Measurements from ENCODE around the gene SSMEM1.
"Not testable (repeated sequence)": the region's sequence is repeated elsewhere in the genome, so short reads cannot be mapped to it uniquely, and the experiment has no call there.

The SSMEM1 gene

DNA sequence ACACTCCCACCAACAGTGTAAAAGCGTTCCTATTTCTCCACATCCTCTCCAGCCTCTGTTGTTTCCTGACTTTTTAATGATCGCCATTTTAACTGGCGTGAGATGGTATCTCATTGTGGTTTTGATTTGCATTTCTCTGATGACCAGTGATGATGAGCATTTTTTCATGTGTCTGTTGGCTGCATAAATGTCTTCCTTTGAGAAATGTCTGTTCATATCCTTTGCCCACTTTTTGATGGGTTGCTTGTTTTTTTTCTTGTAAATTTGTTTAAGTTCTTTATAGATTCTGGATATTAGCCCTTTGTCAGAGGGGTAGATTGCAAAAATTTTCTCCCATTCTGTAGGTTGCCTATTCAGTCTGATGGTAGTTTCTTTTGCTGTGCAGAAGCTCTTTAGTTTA, 42.0 kb downstream of the SSMEM1 start:
- DNase-seq (ENCODE audit: low spot score) = not testable (repeated sequence)

DNA sequence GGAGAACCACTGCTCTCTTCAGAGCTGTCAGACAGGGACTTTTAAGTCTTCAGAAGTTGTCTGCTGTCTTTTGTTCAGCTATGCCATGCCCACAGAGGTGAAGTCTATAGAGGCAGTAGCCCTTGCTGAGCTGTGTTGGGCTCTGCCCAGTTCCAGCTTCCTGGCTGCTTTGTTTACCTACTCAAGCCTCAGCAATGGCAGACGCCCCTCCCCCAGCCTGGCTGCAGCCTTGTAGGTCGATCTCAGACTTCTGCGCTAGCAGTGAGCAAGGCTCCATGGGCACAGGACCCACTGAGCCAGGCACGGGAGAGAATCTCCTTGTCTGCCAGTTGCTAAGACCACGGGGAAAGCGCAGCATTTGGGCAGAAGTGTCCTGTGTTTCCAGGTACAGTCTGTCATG, 46.9 kb downstream of the SSMEM1 start:
- no peak for DNase-seq (ENCODE audit: low spot score)

DNA sequence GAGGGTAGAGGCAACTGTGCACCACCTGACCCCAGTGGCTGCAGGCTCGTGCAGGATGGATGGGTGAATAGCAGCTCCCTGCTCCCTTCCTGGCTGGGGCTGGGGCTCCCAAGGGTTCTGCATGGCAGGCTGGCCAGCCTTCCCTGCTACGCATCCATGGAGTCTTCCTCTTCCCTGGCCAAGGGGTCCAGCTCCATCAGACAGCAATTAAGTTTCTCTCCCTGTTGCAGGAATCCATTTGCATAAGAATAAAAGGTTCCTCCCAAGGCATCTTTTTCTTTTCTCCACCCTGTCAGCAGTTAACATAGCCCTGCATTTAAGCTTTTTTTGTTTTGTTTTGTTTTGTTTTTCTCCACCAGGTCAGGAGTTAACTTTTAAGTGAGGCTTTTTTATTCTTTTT, 49.0 kb downstream of the SSMEM1 start:
- no peak for DNase-seq (ENCODE audit: low spot score)

DNA sequence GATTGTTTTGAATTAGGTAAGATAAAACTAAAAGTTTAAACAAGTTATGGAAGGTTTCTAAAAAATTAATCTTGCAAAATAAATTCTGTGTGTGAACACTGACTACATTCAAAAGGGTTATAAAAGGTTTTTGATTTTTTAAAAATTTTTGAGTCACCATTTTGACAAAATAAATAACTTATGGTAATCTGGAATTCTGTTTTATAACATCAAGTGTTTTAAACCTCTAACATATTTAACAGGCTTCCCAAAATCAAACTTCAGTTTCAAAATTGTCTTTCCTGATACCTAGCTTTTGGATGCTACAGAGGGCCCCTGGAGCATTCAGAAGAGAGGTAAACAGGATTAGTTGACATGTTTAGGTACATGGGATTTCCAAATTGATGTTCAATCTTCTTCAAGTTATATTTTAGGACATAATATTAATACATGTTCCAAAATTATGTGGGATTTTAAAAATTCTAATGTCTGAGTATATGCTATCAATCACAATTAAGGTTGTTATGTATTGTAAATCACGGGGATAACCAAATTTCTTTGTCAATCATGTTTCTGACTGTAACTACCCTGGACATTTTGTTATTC, 50.9 kb downstream of the SSMEM1 start:
- DNase-seq (ENCODE audit: low spot score) = no peak

DNA sequence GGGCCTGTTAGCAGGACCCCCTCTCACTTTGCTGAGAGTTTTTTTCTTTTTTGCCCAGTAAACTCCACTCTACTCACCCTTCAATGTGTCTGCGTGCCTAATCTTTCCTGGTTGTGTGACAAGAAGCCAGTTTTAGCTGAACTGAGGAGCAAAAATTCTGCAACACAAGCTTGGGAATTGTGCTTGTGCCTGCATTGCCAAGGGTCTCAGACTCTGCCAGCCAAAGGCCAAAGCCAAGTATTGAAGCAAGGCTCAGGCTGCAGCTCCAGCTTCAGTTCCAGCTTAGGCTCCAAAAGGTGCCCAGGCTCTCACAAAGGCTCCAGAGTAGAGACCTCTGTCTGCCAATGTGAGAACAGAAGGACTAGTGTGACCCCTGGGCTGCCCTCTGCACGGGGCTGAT, 54.8 kb downstream of the SSMEM1 start:
- DNase-seq (ENCODE audit: low spot score) = no peak

DNA sequence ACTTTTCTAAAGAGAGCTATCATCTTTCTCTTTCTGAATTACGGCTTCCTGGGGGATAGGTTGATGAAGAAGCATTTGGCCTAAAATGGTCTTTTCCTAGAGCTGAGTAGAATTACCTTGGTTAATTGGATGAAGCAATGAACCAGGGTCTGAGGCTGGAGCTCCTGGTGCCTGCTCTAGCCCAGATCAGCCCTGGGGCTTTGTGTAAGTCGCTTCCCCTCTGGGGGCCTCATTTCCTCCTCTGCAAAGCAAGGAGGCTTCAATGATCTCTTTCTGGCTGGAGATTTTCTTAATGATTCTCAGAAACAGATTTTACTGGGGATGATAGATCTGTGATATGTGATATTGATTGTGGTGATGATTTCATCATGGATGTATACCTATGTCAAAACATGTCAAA, 55.5 kb downstream of the SSMEM1 start:
- no peak for DNase-seq (ENCODE audit: low spot score)

All from AG20443 (cell line).